ENCODE measurements around the gene HLTF. TPM values are rescaled to one million over a fixed set of nuclear protein-coding genes. Genes with fewer than 3 reads are reported as not detected.

HLTF gene
- total and polyA plus RNA-seq, 8 donors: 27.5 to 60.3 (median 56.1) TPM

- intact Hi-C loops (cut with DNase I): no loop called here
- DNase-seq (peak; percentile 88 to 99 (median 94)), ATAC-seq (peak; percentile 97)
- Histone ChIP-seq H3K4me3 (peak within 1 kb of the TSS; percentile 94 to 99), H3K36me3 (no peaks in the 10 kb centered on the region), H3K27ac (peak within 1 kb of the TSS; percentile 93 to 94), H3K27me3 (no peaks in the 10 kb centered on the region), H3K4me1 (peaks cover 3 to 35% of the 10 kb centered on the region in 2 donors), H3K9me3 (no peaks in the 10 kb centered on the region)
- no peak for TF ChIP-seq CTCF (IDR thresholded peaks at IDR 0.05)
Measured at GRCh38 chr3:149129326-149130205, 43.2 kb upstream of the HLTF start, which contains the start of gene HPS3. TSS of gene HPS3 (plus strand) at chr3:149129638. CDS start at chr3:149129724, 86 bp downstream.

- no peak for TF ChIP-seq CTCF (IDR thresholded peaks at IDR 0.05)
- no peak for ATAC-seq
Measured at GRCh38 chr3:149128821-149129220, 42.5 kb upstream of the HLTF start.

GRCh38 chr3:149122721-149123578 lies 36.6 kb upstream of the HLTF start:
- ATAC-seq (no peak), DNase-seq (no peak)
- Histone ChIP-seq H3K27me3 (no peaks in the 10 kb centered on the region), H3K36me3 (no peaks in the 10 kb centered on the region), H3K4me3 (no peak overlapping the region), H3K4me1 (no peaks in the 10 kb centered on the region), H3K27ac (no peak overlapping the region), H3K9me3 (no peaks in the 10 kb centered on the region)
- intact Hi-C loops (cut with DNase I): no loop called here
- no peak for TF ChIP-seq CTCF (IDR thresholded peaks at IDR 0.05)

More at GRCh38 chr3:149128821-149129220, 42.5 kb upstream of the HLTF start:
- no peak for DNase-seq
- Histone ChIP-seq H3K4me3 (peak overlapping the region; percentile 94 to 99), H3K27me3 (no peaks in the 10 kb centered on the region), H3K27ac (peak overlapping the region; percentile 93 to 94), H3K36me3 (no peaks in the 10 kb centered on the region), H3K9me3 (no peaks in the 10 kb centered on the region), H3K4me1 (peaks cover 3 to 35% of the 10 kb centered on the region in 2 donors)
- intact Hi-C loops (cut with DNase I): no loop called here

- Histone ChIP-seq H3K27ac (no peak overlapping the region), H3K4me3 (no peak overlapping the region), H3K27me3 (no peaks in the 10 kb centered on the region), H3K4me1 (no peaks in the 10 kb centered on the region), H3K36me3 (no peaks in the 10 kb centered on the region), H3K9me3 (no peaks in the 10 kb centered on the region)
- intact Hi-C loops (cut with DNase I): no loop called here
- ATAC-seq: peak; percentile 94
- DNase-seq: peak in 2 of 4 donors; percentile 60 to 75
- peak; percentile 37 to 46 for TF ChIP-seq CTCF (IDR thresholded peaks at IDR 0.05)
Measured at GRCh38 chr3:149120051-149120972, 34.0 kb upstream of the HLTF start.

Data from left lung (tissue), 10 donors.